ENCODE results near the gene ARFGEF2. TPM values are rescaled to one million over a fixed set of nuclear protein-coding genes. Genes with fewer than 3 reads are reported as not detected.

The ARFGEF2 gene
- total and polyA plus RNA-seq, 8 donors, result 6.5 to 127 (median 33.6) TPM

- Histone ChIP-seq H3K27me3 (no peaks in the 10 kb centered on the region), H3K36me3 (no peaks in the 10 kb centered on the region), H3K27ac (no peak overlapping the region), H3K9me3 (peaks cover 0 to 14% (median 0%) of the 10 kb centered on the region in 4 donors), H3K4me1 (no peaks in the 10 kb centered on the region), H3K4me3 (no peak overlapping the region)
- TF ChIP-seq EP300 (IDR thresholded peaks at IDR 0.05) (no peak), POLR2A (IDR thresholded peaks at IDR 0.05) (no peak), POLR2AphosphoS5 (IDR thresholded peaks at IDR 0.05) (no peak)
- TF ChIP-seq, protein P1, sequence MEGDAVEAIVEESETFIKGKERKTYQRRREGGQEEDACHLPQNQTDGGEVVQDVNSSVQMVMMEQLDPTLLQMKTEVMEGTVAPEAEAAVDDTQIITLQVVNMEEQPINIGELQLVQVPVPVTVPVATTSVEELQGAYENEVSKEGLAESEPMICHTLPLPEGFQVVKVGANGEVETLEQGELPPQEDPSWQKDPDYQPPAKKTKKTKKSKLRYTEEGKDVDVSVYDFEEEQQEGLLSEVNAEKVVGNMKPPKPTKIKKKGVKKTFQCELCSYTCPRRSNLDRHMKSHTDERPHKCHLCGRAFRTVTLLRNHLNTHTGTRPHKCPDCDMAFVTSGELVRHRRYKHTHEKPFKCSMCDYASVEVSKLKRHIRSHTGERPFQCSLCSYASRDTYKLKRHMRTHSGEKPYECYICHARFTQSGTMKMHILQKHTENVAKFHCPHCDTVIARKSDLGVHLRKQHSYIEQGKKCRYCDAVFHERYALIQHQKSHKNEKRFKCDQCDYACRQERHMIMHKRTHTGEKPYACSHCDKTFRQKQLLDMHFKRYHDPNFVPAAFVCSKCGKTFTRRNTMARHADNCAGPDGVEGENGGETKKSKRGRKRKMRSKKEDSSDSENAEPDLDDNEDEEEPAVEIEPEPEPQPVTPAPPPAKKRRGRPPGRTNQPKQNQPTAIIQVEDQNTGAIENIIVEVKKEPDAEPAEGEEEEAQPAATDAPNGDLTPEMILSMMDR (IDR thresholded peaks at IDR 0.05), result no peak
- intact Hi-C loops (cut with DNase I; ENCODE audit: low total_unique reads), result no loop called here
- no peak for DNase-seq
- 78 to 90% (median 88%) methylated on average over 4 of the region's 4 CpGs for WGBS, 5 donors
These were observed 9.4 kb upstream of the ARFGEF2 start for GRCh38 chr20:48912065-48912464.

- intact Hi-C loops (cut with DNase I; ENCODE audit: low total_unique reads), result no loop called here
- Histone ChIP-seq H3K36me3 (no peaks in the 10 kb centered on the region), H3K27ac (no peak overlapping the region), H3K4me3 (no peak overlapping the region), H3K9me3 (no peaks in the 10 kb centered on the region), H3K27me3 (no peaks in the 10 kb centered on the region), H3K4me1 (peaks cover 5 to 14% (median 10%) of the 10 kb centered on the region in 4 donors)
- DNase-seq, result no peak
- TF ChIP-seq EP300 (IDR thresholded peaks at IDR 0.05) (no peak), POLR2A (IDR thresholded peaks at IDR 0.05) (no peak), POLR2AphosphoS5 (IDR thresholded peaks at IDR 0.05) (no peak)
- TF ChIP-seq, protein P1 (IDR thresholded peaks at IDR 0.05), result no peak
- WGBS, 5 donors, result 45 to 59% (median 50%) methylated on average over 1 of the region's 1 CpG
These were observed 4.8 kb upstream of the ARFGEF2 start for GRCh38 chr20:48916699-48917098.

DNA sequence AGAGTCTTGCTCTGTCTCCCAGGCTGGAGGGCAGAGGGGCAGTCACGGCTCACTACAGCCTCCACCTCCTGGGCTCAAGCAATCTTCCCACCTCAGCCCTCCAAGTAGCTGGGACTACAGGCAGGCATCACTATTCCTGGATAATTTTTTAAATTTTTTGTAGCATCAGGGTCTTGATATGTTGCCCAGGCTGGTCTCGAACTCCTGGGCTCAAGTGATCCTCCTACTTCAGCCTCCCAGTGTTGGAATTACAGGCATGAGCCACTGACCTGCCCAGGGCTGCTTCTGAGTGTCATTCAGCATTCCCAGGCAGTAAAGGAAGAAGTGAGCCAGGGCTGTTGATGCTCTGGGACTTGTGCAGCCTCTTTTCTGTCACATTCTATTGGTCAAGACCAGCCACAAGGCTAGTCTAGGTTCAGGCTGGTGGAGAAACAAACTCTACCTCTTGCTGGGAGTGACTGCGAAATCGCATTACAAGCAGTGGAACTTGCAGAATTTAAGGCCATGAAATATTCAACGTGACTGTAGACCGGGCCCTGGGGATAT is 2.1 kb upstream of the ARFGEF2 start:
- WGBS, 5 donors, result 65 to 95% (median 77%) methylated on average over 6 of the region's 6 CpGs
- no peak overlapping the region for H3K4me3 ChIP-seq
- H3K27me3 ChIP-seq, result no peaks in the 10 kb centered on the region
- no peak overlapping the region for H3K27ac ChIP-seq
- TF ChIP-seq POLR2A (IDR thresholded peaks at IDR 0.05) (no peak), EP300 (IDR thresholded peaks at IDR 0.05) (no peak), POLR2AphosphoS5 (IDR thresholded peaks at IDR 0.05) (no peak)
- TF ChIP-seq, protein P1 (IDR thresholded peaks at IDR 0.05), result no peak
- intact Hi-C loops (cut with DNase I; ENCODE audit: low total_unique reads), result no loop called here
- H3K9me3 ChIP-seq, result no peaks in the 10 kb centered on the region
- DNase-seq, result no peak
- no peaks in the 10 kb centered on the region for H3K36me3 ChIP-seq
- H3K4me1 ChIP-seq, result peaks cover 23 to 38% (median 34%) of the 10 kb centered on the region in 4 donors

DNA sequence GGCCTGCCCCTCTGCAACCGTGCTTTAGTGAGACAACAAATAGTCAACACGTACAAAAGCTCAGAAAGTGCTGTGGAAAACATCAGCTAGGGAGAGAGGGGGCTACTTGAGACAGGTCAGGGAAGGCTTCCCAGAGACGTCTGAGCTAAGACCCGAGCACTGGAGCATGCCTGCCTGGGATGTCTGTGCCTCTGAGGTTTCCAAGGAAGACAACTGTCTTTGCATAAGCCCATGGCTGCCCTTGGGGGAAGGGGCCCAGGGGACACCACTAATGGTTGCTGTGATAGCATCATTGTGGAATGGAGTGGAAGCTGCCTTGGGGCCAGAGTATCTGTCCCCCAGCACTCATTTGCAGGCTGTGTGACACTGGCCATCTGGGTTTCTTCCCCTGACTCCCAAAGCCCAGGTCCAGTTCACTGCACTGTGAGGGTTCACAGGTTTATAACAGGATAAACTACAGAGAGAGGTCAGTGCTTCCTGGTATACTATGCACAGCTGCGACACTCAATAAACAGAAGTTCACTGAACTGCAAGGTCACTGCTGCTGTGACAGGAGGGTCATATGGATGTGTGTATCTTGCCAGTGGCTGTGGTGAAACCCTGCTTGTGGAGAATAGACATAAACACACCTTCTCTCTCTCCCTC is 1.5 kb upstream of the ARFGEF2 start:
- TF ChIP-seq POLR2AphosphoS5 (IDR thresholded peaks at IDR 0.05) (no peak), POLR2A (IDR thresholded peaks at IDR 0.05) (no peak), EP300 (IDR thresholded peaks at IDR 0.05) (no peak)
- TF ChIP-seq, protein P1 (IDR thresholded peaks at IDR 0.05), result no peak
- Histone ChIP-seq H3K27ac (peak overlapping the region in 2 of 5 donors; percentile 98), H3K36me3 (no peaks in the 10 kb centered on the region), H3K4me1 (peaks cover 28 to 44% (median 40%) of the 10 kb centered on the region in 4 donors), H3K9me3 (no peaks in the 10 kb centered on the region), H3K27me3 (no peaks in the 10 kb centered on the region), H3K4me3 (no peak overlapping the region)
- WGBS, 5 donors, result 57 to 71% (median 65%) methylated on average over 5 of the region's 5 CpGs
- intact Hi-C loops (cut with DNase I; ENCODE audit: low total_unique reads), result no loop called here
- DNase-seq, result peak in 1 of 2 donors; percentile 59

Data from stomach (tissue), 9 donors.